Measurements from ENCODE around the gene NLGN1.

DNA sequence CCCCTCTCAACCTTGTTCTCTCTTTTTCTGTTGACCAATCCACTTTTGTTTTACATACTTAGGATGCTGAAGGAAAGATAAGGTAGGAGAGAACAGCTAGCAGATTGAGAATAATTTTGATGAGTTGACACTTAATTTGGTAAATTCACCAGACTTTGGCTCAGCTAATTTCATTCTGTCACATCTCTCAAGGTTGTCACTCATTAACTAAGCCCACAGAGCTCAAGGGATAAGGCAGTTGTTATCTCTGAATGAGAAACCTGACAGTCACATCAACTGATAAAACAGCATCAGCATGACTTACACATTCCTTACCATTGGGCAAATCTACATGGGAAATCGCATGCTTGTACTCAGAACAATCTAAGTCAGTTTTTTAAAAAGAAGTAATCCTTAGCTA lies 591.4 kb downstream of the NLGN1 start:
- TF ChIP-seq, protein P1, sequence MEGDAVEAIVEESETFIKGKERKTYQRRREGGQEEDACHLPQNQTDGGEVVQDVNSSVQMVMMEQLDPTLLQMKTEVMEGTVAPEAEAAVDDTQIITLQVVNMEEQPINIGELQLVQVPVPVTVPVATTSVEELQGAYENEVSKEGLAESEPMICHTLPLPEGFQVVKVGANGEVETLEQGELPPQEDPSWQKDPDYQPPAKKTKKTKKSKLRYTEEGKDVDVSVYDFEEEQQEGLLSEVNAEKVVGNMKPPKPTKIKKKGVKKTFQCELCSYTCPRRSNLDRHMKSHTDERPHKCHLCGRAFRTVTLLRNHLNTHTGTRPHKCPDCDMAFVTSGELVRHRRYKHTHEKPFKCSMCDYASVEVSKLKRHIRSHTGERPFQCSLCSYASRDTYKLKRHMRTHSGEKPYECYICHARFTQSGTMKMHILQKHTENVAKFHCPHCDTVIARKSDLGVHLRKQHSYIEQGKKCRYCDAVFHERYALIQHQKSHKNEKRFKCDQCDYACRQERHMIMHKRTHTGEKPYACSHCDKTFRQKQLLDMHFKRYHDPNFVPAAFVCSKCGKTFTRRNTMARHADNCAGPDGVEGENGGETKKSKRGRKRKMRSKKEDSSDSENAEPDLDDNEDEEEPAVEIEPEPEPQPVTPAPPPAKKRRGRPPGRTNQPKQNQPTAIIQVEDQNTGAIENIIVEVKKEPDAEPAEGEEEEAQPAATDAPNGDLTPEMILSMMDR (IDR thresholded peaks at IDR 0.05; ENCODE audit: poor library complexity): no peak
- TF ChIP-seq EZH2 (IDR thresholded peaks at IDR 0.05; ENCODE audit: borderline replicate concordance): no peak

All from hepatocyte (in vitro differentiated cells).